A549 (cell line): ENCODE data around the gene PDZD7. TPM values are rescaled to one million over a fixed set of nuclear protein-coding genes. Genes with fewer than 3 reads are reported as not detected.
A peak's percentile ranks its signal among the peaks of the same experiment; 100 is the strongest.

ENCODE experiments used
- ATAC-seq, 2 experiments: fragments of 200-7000 bp in 1 of 2; fragments of >200 bp in 1 of 2; cut with Nextera tagmentation in 1 of 2; cut with Tn5 transposase in 1 of 2; 3 replicates each; pipeline versions ENCODE4 v1.8.0 to v1.9.1; 2018 to 2020; ENCODE audit warnings: mild to moderate bottlenecking in 1 of 2, moderate library complexity in 1 of 2
- CTCF ChIA-PET: fragments of 300-600 bp; sonication (Branson Sonifier 250); formaldehyde crosslinking; extraction: SDS; loops from one replicate; lab custom pipeline; 2021; ENCODE audit warnings: antibody characterized with exemption, inconsistent platforms; lab: Yijun Ruan, JAX
- POLR2A ChIA-PET: fragments of 350-600 bp; formaldehyde crosslinking; extraction: SDS; loops from one replicate; lab custom pipeline; 2021; ENCODE audit warnings: antibody characterized with exemption, inconsistent platforms; lab: Yijun Ruan, JAX
- DNase-seq, 2 experiments: peaks; one replicate each; pipeline versions ENCODE4 v3.0.0 to v3.0.0-alpha.2; 2011 to 2016; ENCODE audit warnings: low read depth in 1 of 2, low spot score in 1 of 2
- FAIRE-seq: peaks from 2 replicates; lab custom pipeline; 2011; peaks lifted over from hg19 to GRCh38; lab: Jason Lieb, UNC
- H3K27ac ChIP-seq, 2 experiments: fragments of >200 bp; sonication (Bioruptor Twin); formaldehyde crosslinking; 3 replicates each; pipeline ENCODE4 v1.5.1; 2016 to 2017
- H3K4me1 ChIP-seq: fragments of >200 bp; sonication (Bioruptor Twin); formaldehyde crosslinking; 3 replicates; pipeline ENCODE4 v1.6.1; 2016
- H3K4me2 ChIP-seq: fragments of >200 bp; sonication (Bioruptor Twin); formaldehyde crosslinking; 3 replicates; pipeline ENCODE4 v1.6.1; 2016
- H3K4me3 ChIP-seq: fragments of >200 bp; sonication (Bioruptor Twin); formaldehyde crosslinking; 3 replicates; pipeline ENCODE4 v1.5.1; 2016
- H3K9me3 ChIP-seq: fragments of >200 bp; sonication (Bioruptor Twin); formaldehyde crosslinking; 3 replicates; pipeline ENCODE4 v1.6.1; 2016
- ATOH8 ChIP-seq: fragments of 250-450 bp; sonication (Bioruptor Pico); IDR thresholded peaks from 2 replicates; pipeline ENCODE4 v1.5.0; 2020; ENCODE audit warnings: low read depth, mild to moderate bottlenecking, moderate library complexity
- BCL3 ChIP-seq: fragments of >200 bp; sonication (Bioruptor Twin); formaldehyde crosslinking; IDR thresholded peaks from 3 replicates; pipeline ENCODE4 v1.6.1; 2016
- BHLHE40 ChIP-seq: IDR thresholded peaks from 2 replicates; pipeline ENCODE4 v1.6.1; 2012; ENCODE audit warnings: low read depth, low read length, inconsistent platforms
- CHD2 ChIP-seq: fragments of 150-350 bp; IDR thresholded peaks from 2 replicates; pipeline ENCODE4 v1.6.1; 2014; ENCODE audit warnings: low read length; ENCODE audit not compliant: partially characterized antibody
- E2F6 ChIP-seq: IDR thresholded peaks from 2 replicates; pipeline ENCODE4 v1.6.1; 2012; ENCODE audit warnings: low read depth, borderline replicate concordance
- EHF ChIP-seq: fragments of 250-450 bp; sonication (Bioruptor Pico); IDR thresholded peaks from 2 replicates; pipeline ENCODE4 v1.5.0; 2020; ENCODE audit warnings: mild to moderate bottlenecking
- EHMT2 ChIP-seq: fragments of 200-600 bp; sonication (generic); IDR thresholded peaks from 2 replicates; pipeline ENCODE4 v1.6.1; 2016; ENCODE audit warnings: antibody characterized with exemption, low read depth, mild to moderate bottlenecking, moderate library complexity
- EP300 ChIP-seq, 2 experiments: fragments of >200 bp; sonication (Bioruptor Twin); formaldehyde crosslinking; IDR thresholded peaks; 2 replicates in 1 of 2; 3 replicates in 1 of 2; pipeline ENCODE4 v1.6.1; 2016 to 2017
- FOSL2 ChIP-seq, 2 experiments: fragments of 450-650 bp in 1 of 2; fragments of >200 bp in 1 of 2; sonication (Bioruptor Twin) in 1 of 2; formaldehyde crosslinking; IDR thresholded peaks; 2 replicates each; pipeline versions ENCODE4 v1.5.0 to v1.6.1; 2016 to 2020; ENCODE audit warnings: mild to moderate bottlenecking in 1 of 2, moderate library complexity in 1 of 2
- FOXS1 ChIP-seq: fragments of 250-450 bp; sonication (Bioruptor Pico); IDR thresholded peaks from 2 replicates; pipeline ENCODE4 v1.5.0; 2020; ENCODE audit warnings: mild to moderate bottlenecking, moderate library complexity
- GATA3 ChIP-seq: IDR thresholded peaks from 2 replicates; pipeline ENCODE4 v1.6.1; 2012; ENCODE audit warnings: borderline replicate concordance
- HOXA7 ChIP-seq: fragments of 250-450 bp; sonication (Bioruptor Pico); IDR thresholded peaks from 2 replicates; pipeline ENCODE4 v1.5.0; 2020; ENCODE audit warnings: mild to moderate bottlenecking, moderate library complexity
- MYC ChIP-seq: IDR thresholded peaks from 2 replicates; pipeline ENCODE4 v1.6.1; 2012; ENCODE audit warnings: mild to moderate bottlenecking, inconsistent platforms, low read length, improper control_type of control experiment, borderline replicate concordance
- NPAS2 ChIP-seq: fragments of 250-450 bp; sonication (Bioruptor Pico); IDR thresholded peaks from 2 replicates; pipeline ENCODE4 v1.8.0; 2022; ENCODE audit warnings: mild to moderate bottlenecking, moderate library complexity, borderline replicate concordance
- PHF8 ChIP-seq: fragments of 200-600 bp; sonication (generic); IDR thresholded peaks from 2 replicates; pipeline ENCODE4 v1.6.1; 2016; ENCODE audit warnings: low read depth, mild to moderate bottlenecking, antibody characterized with exemption, moderate library complexity, borderline replicate concordance
- RAD21 ChIP-seq, 2 experiments: fragments of >200 bp in 1 of 2; sonication (Bioruptor Twin) in 1 of 2; formaldehyde crosslinking in 1 of 2; IDR thresholded peaks in 1 of 2; conservative IDR thresholded peaks in 1 of 2; 2 replicates in 1 of 2; 3 replicates in 1 of 2; pipeline ENCODE4 v1.6.1; 2012 to 2018; ENCODE audit warnings: inconsistent platforms in 1 of 2
- RARB ChIP-seq: fragments of 250-450 bp; sonication (Bioruptor Pico); IDR thresholded peaks from 2 replicates; pipeline ENCODE4 v1.8.0; 2021; ENCODE audit warnings: mild to moderate bottlenecking, moderate library complexity
- RFX5 ChIP-seq: fragments of 450-650 bp; IDR thresholded peaks from 2 replicates; pipeline ENCODE4 v1.7.1; 2014; ENCODE audit warnings: antibody characterized with exemption, mild to moderate bottlenecking, moderate library complexity
- RNF2 ChIP-seq: fragments of 200-600 bp; sonication (generic); IDR thresholded peaks from 2 replicates; pipeline ENCODE4 v1.6.1; 2016; ENCODE audit warnings: low read depth, mild to moderate bottlenecking, antibody characterized with exemption, moderate library complexity, borderline replicate concordance
- USF2 ChIP-seq: fragments of 450-650 bp; IDR thresholded peaks from 2 replicates; pipeline ENCODE4 v1.6.1; 2014; ENCODE audit warnings: antibody characterized with exemption
- WGBS: methylation state at CpG from one replicate; pipeline ENCODE4 v1.1.6; 2017; ENCODE audit errors: missing lambda C conversion rate; 5-methylcytosine and 5-hydroxymethylcytosine counted together
- polyA plus RNA-seq, 4 experiments: library from polyadenylated mRNA; depleted of rRNA in 3 of 4; stranded (reverse); fragments of >200 nt; fragmentation: RNase III in 1 of 4; extraction: RNeasy Plus Mini Kit Qiagen cat#74134 plus additional on column Dnase treatment in 1 of 4; gene quantifications; 2 replicates in 3 of 4; 3 replicates in 1 of 4; pipeline ENCODE4 v1.2.3, GENCODE V29; 2011 to 2017

PDZD7 gene
- polyA plus RNA-seq, 2 of the 4 experiments (the other 2 are of a cell fraction) = 0.21 to 0.56 TPM

- ATAC-seq = no peak
- Histone ChIP-seq H3K4me3 (no peak overlapping the region), H3K9me3 (no peaks in the 10 kb centered on the region), H3K27ac (no peak overlapping the region), H3K4me2 (no peak overlapping the region), H3K4me1 (peaks cover 30% of the 10 kb centered on the region)
- no peak for FAIRE-seq
- no peak for DNase-seq
- CTCF ChIA-PET = interaction anchor here (2.9 to 65.1 kb wide), 3 partner anchors 14 to 86 kb away, joined by 22 to 2364 read pairs (median 2364); partner anchors contain the start of genes KAZALD1, PDZD7 and SFXN3
- WGBS = 88% methylated on average over 4 of the region's 4 CpGs
- TF ChIP-seq FOSL2 (IDR thresholded peaks at IDR 0.05) = no peak
- TF ChIP-seq FOSL2 (CRISPR knock-in tag; IDR thresholded peaks at IDR 0.05) = no peak
- TF ChIP-seq NPAS2 = no peak
- no peak for TF ChIP-seq USF2
- no peak for TF ChIP-seq E2F6
- no peak for TF ChIP-seq BHLHE40
- no peak for TF ChIP-seq BCL3
- no peak for TF ChIP-seq RFX5
- no peak for TF ChIP-seq EHF (CRISPR knock-in tag)
- no peak for TF ChIP-seq PHF8
- TF ChIP-seq ATOH8 = no peak
- no peak for TF ChIP-seq RNF2
- no peak for TF ChIP-seq MYC
- no peak for TF ChIP-seq EP300 (IDR thresholded peaks at IDR 0.05)
- no peak for TF ChIP-seq FOXS1 (CRISPR knock-in tag)
- no peak for TF ChIP-seq HOXA7
- TF ChIP-seq CHD2 = no peak
- TF ChIP-seq GATA3 = no peak
- no peak for TF ChIP-seq RARB (CRISPR knock-in tag)
- TF ChIP-seq EHMT2 = no peak
- POLR2A ChIA-PET = no interaction called here
Measured at GRCh38 chr10:101056365-101057151, 25.6 kb upstream of the PDZD7 start.

GRCh38 chr10:101055411-101055810, 24.5 kb upstream of the PDZD7 start:
- TF ChIP-seq EP300 (IDR thresholded peaks at IDR 0.05) (no peak), RAD21 (conservative IDR thresholded peaks at IDR 0.05 in 1 of 2, IDR thresholded peaks at IDR 0.05 in 1 of 2) (0 out of 5 replicates have a peak, but pooled peaks of 1 of the 2 experiments have one; percentile 18)
- Histone ChIP-seq H3K9me3 (no peaks in the 10 kb centered on the region), H3K4me3 (no peak overlapping the region), H3K27ac (no peak overlapping the region), H3K4me1 (peaks cover 30% of the 10 kb centered on the region), H3K4me2 (no peak overlapping the region)
- CTCF ChIA-PET = interaction anchor here (1.1 to 65.1 kb wide), 4 partner anchors 12 to 87 kb away, joined by 3 to 2364 read pairs (median 1193); partner anchors contain the start of genes KAZALD1, PDZD7 and SFXN3
- FAIRE-seq (no peak), DNase-seq (no peak), ATAC-seq (no peak)
- WGBS = 85% methylated on average over 4 of the region's 4 CpGs
- POLR2A ChIA-PET = interaction anchor here (0.8 kb wide), 1 partner anchor 91 kb away, joined by 3 read pairs; no protein-coding TSS in a partner anchor
